HepG2 (cell line): ENCODE measurements around the gene TEKTIP1. TPM values are rescaled to one million over a fixed set of nuclear protein-coding genes. Genes with fewer than 3 reads are reported as not detected.

Source experiments
- CCAR2 ChIP-seq: fragments of 200-400 bp; formaldehyde crosslinking; optimal IDR thresholded peaks from 2 replicates; pipeline ENCODE3; 2018; ENCODE audit warnings: low read depth, mild to moderate bottlenecking, low read length, moderate library complexity
- JDP2 ChIP-seq: sonication (generic); formaldehyde crosslinking; IDR thresholded peaks from 2 replicates; pipeline ENCODE4 v1.8.1; 2022; ENCODE audit warnings: missing genetic modification reagents, borderline replicate concordance
- NONO ChIP-seq, 2 experiments: fragments of 450-650 bp in 1 of 2; sonication (generic) in 1 of 2; formaldehyde crosslinking in 1 of 2; IDR thresholded peaks in 1 of 2; conservative IDR thresholded peaks in 1 of 2; 2 replicates each; pipeline versions ENCODE4 v1.6.1 to v1.8.0; 2017 to 2022; ENCODE audit warnings: mild to moderate bottlenecking in 1 of 2, missing genetic modification reagents in 1 of 2, moderate library complexity in 1 of 2
- NR2F6 ChIP-seq, 2 experiments: IDR thresholded peaks; 2 replicates each; pipeline ENCODE4 v1.6.1; 2016; ENCODE audit warnings: antibody characterized with exemption in 1 of 2, mild to moderate bottlenecking in 1 of 2
- SKI ChIP-seq: fragments of 450-650 bp; IDR thresholded peaks from one replicate; pipeline ENCODE4 v1.6.1; 2018; ENCODE audit warnings: mild to moderate bottlenecking; ENCODE audit not compliant: partially characterized antibody
- TEAD3 ChIP-seq: optimal IDR thresholded peaks from 2 replicates; pipeline ENCODE3; 2016; ENCODE audit warnings: borderline replicate concordance
- ZNF136 ChIP-seq: sonication (generic); formaldehyde crosslinking; IDR thresholded peaks from 2 replicates; pipeline ENCODE4 v1.8.1; 2022; ENCODE audit warnings: low read depth, mild to moderate bottlenecking, moderate library complexity, missing genetic modification reagents
- ZNF20 ChIP-seq: sonication (generic); formaldehyde crosslinking; IDR thresholded peaks from 2 replicates; pipeline ENCODE4 v1.4.0; 2020; ENCODE audit warnings: mild to moderate bottlenecking, moderate library complexity, missing genetic modification reagents
- ZNF30 ChIP-seq: sonication (generic); formaldehyde crosslinking; IDR thresholded peaks from 2 replicates; pipeline ENCODE4 v1.5.0; 2020; ENCODE audit warnings: mild to moderate bottlenecking, missing genetic modification reagents
- ZNF614 ChIP-seq: IDR thresholded peaks from 2 replicates; pipeline ENCODE4 v1.6.1; 2018; ENCODE audit warnings: missing biosample characterization, missing genetic modification reagents, inconsistent platforms, borderline replicate concordance
- ZNF619 ChIP-seq: sonication (generic); formaldehyde crosslinking; IDR thresholded peaks from 2 replicates; pipeline ENCODE4 v1.4.0; 2020; ENCODE audit warnings: mild to moderate bottlenecking, missing genetic modification reagents
- ZNF724P ChIP-seq: sonication (generic); formaldehyde crosslinking; IDR thresholded peaks from 2 replicates; pipeline ENCODE4 v1.8.0; 2022; ENCODE audit warnings: missing genetic modification reagents, borderline replicate concordance
- ZNF816 ChIP-seq: sonication (generic); formaldehyde crosslinking; IDR thresholded peaks from 2 replicates; pipeline ENCODE4 v1.8.0; 2022; ENCODE audit warnings: missing genetic modification reagents, mild to moderate bottlenecking, borderline replicate concordance
- polyA plus RNA-seq, 8 experiments: library from polyadenylated mRNA; depleted of rRNA in 3 of 8; stranded (reverse) in 7 of 8; unstranded in 1 of 8; fragments of >200 nt; fragmentation: Illumina TruSeq in 4 of 8; extraction: Trizol in 4 of 8; gene quantifications; 2 replicates each; pipeline versions ENCODE4 v1.2.1 to v1.2.3, GENCODE V29; 2011 to 2016; ENCODE audit warnings: low read depth in 4 of 8, missing spikeins in 1 of 8, mixed read lengths in 1 of 8; ENCODE audit not compliant: insufficient read depth in 1 of 8
- total RNA-seq, 5 experiments: library from RNA; depleted of rRNA; stranded (reverse); fragments of >200 nt; fragmentation: Illumina TruSeq; extraction: Trizol; gene quantifications; 2 replicates each; pipeline ENCODE4 v1.2.3, GENCODE V29; 2016; ENCODE audit warnings: low read depth in 1 of 5
- TF ChIP-seq, protein P1 (sequence below): sonication (generic); formaldehyde crosslinking; IDR thresholded peaks from 2 replicates; pipeline ENCODE4 v1.5.0; 2020; ENCODE audit warnings: mild to moderate bottlenecking, missing genetic modification reagents, borderline replicate concordance
- TF ChIP-seq, protein P2 (sequence below): sonication (generic); formaldehyde crosslinking; IDR thresholded peaks from 2 replicates; pipeline ENCODE4 v1.8.1; 2023; ENCODE audit warnings: missing genetic modification reagents, inconsistent platforms, borderline replicate concordance
- TF ChIP-seq, protein P3 (sequence below): sonication (generic); formaldehyde crosslinking; IDR thresholded peaks from 2 replicates; pipeline ENCODE4 v1.8.0; 2022; ENCODE audit warnings: mild to moderate bottlenecking, missing genetic modification reagents, moderate library complexity
- TF ChIP-seq, protein P4 (sequence below): sonication (generic); formaldehyde crosslinking; IDR thresholded peaks from 2 replicates; pipeline ENCODE4 v1.5.0; 2020; ENCODE audit warnings: missing genetic modification reagents, mild to moderate bottlenecking, borderline replicate concordance
- TF ChIP-seq, protein P5 (sequence below): fragments of 450-650 bp; IDR thresholded peaks from 2 replicates; pipeline ENCODE4 v1.6.1; 2017
- TF ChIP-seq, protein P6 (sequence below): sonication (generic); formaldehyde crosslinking; IDR thresholded peaks from 2 replicates; pipeline ENCODE4 v1.9.0; 2022; ENCODE audit warnings: low read depth, missing genetic modification reagents

The TEKTIP1 gene
- total and polyA plus RNA-seq, 2 of the 13 experiments (the other 11 are each of a cell fraction or from before 2014, with no cell fraction given), result not detected

DNA sequence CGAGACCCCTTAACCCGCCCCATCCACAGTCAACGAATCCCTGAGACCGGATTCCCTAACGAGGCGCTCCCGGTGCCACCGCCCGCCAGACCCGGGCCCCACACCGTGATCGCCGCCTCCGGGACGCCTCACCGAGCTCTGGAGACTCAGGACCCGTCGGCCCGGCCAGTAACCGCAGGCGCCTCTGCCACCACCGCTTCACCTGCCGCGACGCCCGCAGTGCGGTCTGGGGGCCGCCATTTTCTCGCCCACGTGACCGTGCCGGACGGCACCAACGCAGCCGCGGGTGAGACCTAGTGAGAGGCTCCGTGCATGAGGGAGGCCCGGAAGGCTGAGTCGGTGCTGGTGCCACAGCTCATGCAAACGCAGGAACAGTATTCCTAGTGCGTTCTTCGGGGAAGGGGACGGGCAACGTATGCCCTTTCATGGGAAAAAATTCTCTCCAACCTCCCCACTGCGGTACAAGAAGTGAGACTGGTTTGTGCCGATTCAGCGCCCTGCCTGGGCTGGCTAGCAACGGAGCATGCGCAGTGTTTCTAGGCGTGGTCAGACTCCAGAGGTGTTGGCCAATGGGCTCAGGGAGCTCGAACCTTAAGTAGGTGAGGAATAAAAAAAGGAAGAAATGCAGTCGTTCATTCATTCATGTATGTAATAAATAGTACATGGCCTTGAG lies 38.4 kb upstream of the TEKTIP1 start, which contains the start of gene DOHH (continued):
- peak; percentile 88; the same call in 1 of the 2 replicates for TF ChIP-seq NONO (IDR thresholded peaks at IDR 0.05)
- TF ChIP-seq NONO (CRISPR knock-in tag; conservative IDR thresholded peaks at IDR 0.05), result peak; percentile 91
- peak; percentile 75 for TF ChIP-seq TEAD3 (CRISPR knock-in tag)
- TF ChIP-seq CCAR2, result no peak
- no peak for TF ChIP-seq JDP2 (CRISPR knock-in tag)
- TF ChIP-seq ZNF136 (CRISPR knock-in tag), result no peak; the same call in 1 of the 2 replicates
- TF ChIP-seq, protein P1, sequence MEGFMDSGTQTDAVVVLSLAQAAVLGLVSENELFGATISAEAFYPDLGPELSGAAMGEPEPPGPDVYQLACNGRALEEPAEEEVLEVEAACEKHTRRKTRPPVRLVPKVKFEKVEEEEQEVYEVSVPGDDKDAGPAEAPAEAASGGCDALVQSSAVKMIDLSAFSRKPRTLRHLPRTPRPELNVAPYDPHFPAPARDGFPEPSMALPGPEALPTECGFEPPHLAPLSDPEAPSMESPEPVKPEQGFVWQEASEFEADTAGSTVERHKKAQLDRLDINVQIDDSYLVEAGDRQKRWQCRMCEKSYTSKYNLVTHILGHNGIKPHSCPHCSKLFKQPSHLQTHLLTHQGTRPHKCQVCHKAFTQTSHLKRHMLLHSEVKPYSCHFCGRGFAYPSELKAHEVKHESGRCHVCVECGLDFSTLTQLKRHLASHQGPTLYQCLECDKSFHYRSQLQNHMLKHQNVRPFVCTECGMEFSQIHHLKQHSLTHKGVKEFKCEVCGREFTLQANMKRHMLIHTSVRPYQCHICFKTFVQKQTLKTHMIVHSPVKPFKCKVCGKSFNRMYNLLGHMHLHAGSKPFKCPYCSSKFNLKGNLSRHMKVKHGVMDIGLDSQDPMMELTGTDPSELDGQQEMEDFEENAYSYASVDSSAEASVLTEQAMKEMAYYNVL (CRISPR knock-in tag), result no peak; the same call in 1 of the 2 replicates
- no peak for TF ChIP-seq ZNF816 (CRISPR knock-in tag)
- TF ChIP-seq ZNF614, result peak; percentile 73; the same call in 1 of the 2 replicates
- no peak; the same call in 1 of the 2 replicates for TF ChIP-seq ZNF619
- TF ChIP-seq ZNF20, result no peak
- TF ChIP-seq, protein P2, sequence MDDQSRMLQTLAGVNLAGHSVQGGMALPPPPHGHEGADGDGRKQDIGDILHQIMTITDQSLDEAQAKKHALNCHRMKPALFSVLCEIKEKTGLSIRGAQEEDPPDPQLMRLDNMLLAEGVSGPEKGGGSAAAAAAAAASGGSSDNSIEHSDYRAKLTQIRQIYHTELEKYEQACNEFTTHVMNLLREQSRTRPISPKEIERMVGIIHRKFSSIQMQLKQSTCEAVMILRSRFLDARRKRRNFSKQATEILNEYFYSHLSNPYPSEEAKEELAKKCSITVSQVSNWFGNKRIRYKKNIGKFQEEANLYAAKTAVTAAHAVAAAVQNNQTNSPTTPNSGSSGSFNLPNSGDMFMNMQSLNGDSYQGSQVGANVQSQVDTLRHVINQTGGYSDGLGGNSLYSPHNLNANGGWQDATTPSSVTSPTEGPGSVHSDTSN, result no peak
- TF ChIP-seq, protein P3, sequence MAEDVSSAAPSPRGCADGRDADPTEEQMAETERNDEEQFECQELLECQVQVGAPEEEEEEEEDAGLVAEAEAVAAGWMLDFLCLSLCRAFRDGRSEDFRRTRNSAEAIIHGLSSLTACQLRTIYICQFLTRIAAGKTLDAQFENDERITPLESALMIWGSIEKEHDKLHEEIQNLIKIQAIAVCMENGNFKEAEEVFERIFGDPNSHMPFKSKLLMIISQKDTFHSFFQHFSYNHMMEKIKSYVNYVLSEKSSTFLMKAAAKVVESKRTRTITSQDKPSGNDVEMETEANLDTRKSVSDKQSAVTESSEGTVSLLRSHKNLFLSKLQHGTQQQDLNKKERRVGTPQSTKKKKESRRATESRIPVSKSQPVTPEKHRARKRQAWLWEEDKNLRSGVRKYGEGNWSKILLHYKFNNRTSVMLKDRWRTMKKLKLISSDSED, result no peak
- TF ChIP-seq ZNF30 (CRISPR knock-in tag), result no peak
- TF ChIP-seq, protein P4, sequence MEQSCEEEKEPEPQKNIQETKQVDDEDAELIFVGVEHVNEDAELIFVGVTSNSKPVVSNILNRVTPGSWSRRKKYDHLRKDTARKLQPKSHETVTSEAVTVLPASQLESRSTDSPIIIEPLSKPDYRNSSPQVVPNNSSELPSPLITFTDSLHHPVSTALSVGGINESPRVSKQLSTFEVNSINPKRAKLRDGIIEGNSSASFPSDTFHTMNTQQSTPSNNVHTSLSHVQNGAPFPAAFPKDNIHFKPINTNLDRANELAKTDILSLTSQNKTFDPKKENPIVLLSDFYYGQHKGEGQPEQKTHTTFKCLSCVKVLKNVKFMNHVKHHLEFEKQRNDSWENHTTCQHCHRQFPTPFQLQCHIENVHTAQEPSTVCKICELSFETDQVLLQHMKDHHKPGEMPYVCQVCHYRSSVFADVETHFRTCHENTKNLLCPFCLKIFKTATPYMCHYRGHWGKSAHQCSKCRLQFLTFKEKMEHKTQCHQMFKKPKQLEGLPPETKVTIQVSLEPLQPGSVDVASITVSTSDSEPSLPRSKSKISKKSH (CRISPR knock-in tag), result peak; percentile 73; the same call in 1 of the 2 replicates
- TF ChIP-seq, protein P5, sequence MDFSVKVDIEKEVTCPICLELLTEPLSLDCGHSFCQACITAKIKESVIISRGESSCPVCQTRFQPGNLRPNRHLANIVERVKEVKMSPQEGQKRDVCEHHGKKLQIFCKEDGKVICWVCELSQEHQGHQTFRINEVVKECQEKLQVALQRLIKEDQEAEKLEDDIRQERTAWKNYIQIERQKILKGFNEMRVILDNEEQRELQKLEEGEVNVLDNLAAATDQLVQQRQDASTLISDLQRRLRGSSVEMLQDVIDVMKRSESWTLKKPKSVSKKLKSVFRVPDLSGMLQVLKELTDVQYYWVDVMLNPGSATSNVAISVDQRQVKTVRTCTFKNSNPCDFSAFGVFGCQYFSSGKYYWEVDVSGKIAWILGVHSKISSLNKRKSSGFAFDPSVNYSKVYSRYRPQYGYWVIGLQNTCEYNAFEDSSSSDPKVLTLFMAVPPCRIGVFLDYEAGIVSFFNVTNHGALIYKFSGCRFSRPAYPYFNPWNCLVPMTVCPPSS, result no peak
- 0 out of 2 replicates have a peak, but pooled peaks have one; percentile 55 for TF ChIP-seq ZNF724P
- TF ChIP-seq SKI, result peak; percentile 31
- TF ChIP-seq, protein P6, sequence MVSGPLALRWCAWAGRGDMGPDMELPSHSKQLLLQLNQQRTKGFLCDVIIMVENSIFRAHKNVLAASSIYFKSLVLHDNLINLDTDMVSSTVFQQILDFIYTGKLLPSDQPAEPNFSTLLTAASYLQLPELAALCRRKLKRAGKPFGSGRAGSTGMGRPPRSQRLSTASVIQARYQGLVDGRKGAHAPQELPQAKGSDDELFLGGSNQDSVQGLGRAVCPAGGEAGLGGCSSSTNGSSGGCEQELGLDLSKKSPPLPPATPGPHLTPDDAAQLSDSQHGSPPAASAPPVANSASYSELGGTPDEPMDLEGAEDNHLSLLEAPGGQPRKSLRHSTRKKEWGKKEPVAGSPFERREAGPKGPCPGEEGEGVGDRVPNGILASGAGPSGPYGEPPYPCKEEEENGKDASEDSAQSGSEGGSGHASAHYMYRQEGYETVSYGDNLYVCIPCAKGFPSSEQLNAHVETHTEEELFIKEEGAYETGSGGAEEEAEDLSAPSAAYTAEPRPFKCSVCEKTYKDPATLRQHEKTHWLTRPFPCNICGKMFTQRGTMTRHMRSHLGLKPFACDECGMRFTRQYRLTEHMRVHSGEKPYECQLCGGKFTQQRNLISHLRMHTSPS, result no peak
- TF ChIP-seq NR2F6 (IDR thresholded peaks at IDR 0.05), result no peak
- TF ChIP-seq NR2F6 (CRISPR knock-in tag; IDR thresholded peaks at IDR 0.05), result no peak; the same call in 1 of the 2 replicates
